ELR (cell line): ENCODE results near the gene FOXK2.
"Not testable (repeated sequence)": the region's sequence is repeated elsewhere in the genome, so short reads cannot be mapped to it uniquely, and the experiment has no call there.

ENCODE experiments used
- DNase-seq: peaks from one replicate; pipeline ENCODE4 v3.0.0-alpha.2; 2015; ENCODE audit warnings: low read depth

FOXK2 gene

DNA sequence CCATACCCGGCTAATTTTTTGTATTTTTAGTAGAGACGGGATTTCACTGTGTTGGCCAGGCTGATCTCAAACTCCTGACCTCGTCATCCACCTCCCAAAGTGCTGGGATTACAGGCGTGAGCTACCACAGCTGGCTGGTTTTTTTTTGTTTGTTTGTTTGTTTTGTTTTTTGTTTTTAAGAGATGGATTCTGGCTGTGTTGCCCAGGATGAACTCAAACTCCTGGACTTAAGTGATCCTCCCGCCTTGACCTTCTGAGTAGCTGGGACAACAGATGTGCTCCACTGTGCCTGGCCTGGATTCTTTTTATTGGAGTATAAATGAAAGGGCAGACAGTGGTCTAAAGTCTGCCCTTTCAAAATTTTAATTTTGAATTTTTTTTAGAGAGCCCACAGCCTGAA lies 44.7 kb downstream of the FOXK2 start:
- DNase-seq, result no peak

DNA sequence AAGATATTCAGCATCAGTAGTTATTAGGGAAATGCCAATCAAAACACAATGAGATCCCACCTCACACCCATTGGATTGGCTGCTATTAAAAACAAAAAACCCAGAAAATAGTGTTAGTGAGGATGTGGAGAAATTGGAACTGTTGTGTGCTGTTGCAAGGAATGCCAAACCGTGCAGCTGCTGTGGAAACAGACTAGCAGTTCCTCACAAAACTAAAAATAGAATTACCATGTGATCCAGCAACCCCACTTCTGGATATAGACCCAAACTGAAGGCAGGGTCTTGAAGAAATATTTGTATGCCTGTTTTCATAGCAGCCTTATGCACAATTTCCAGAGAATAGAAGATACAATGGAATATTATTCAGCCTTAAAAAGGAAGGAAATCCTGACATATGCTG lies 46.0 kb downstream of the FOXK2 start:
- no peak for DNase-seq

DNA sequence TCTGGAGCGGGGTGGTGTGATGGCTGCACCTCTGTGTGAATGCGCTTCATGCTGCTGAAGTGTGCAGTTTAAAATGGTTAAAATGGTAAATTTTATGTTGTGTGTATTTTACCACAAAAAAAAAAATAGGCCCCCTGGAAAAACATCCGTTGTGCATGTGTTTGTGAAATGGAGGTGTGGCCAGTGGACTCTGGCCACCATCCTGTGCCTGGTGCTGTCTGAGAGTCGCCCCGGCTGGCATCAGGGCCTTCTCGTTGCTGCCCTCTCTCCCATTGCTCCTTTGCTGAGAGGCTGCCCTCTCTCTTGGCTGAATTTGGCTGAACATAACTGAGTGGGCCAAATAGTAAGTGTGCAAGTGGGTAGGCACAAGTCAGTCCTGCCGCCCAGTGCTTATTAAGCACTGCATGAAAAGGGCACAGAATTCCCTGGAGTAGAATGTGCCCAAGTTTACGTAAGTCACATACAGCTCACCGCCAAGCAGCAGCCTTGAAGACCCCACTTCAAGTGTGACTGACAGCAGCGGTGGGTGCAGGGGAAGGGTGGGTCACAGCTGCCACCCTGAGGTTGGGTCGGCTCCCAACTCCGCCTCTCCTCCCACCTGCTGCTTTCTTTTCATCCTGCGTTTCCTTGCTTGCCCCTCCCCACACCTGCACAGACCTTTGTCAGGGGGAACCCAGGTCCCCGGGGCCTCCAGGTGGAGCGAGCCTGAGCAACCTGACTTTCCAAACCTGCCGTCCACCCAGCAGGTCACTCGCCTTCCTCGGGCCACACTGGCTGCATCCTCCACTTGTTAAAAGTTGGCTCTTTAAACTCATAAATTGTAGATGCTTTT lies 46.8 kb downstream of the FOXK2 start:
- DNase-seq, result no peak

DNA sequence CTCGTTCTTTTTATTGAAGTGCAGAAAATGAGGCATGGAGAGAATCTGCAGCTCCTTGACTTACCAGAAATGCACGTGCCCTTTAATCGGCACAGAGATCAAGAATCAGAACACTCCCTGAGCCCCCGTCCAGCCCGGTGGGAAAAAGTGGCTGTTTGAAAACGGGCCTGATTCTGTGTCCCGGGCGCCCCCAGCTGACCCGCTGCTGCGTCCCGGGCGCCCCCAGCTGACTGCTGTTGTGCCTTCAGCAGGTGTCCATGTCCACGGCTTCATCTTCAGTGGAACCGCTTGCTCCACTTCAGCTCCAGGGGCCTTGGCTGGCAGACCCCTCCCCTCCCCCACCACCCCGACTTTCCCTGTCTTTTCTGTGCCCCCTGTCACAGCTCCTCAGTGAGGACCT lies 47.8 kb downstream of the FOXK2 start:
- no peak for DNase-seq

DNA sequence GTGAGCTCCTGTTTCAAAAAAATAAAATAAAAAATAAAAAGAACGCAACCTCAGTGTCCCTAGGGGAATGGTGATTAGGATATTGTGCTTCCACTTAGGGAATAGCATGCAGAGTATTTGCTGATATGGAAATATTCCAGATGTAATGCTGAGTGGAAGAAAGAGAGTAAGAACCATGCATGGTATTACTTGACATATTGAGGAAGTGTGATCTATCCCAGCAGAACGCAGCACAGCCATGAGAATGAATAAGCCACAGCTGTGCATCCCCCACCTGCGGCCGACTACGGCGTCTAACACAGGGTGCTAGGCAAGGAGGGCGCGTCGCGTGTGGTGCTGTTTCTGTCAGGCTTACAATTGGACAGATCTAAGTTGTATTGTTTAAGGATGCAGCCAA lies 49.5 kb downstream of the FOXK2 start:
- DNase-seq, result no peak

- no peak for DNase-seq
These were observed 50.1 kb downstream of the FOXK2 start for GRCh38 chr17:82569621-82570020.

GRCh38 chr17:82570277-82570676 lies 50.7 kb downstream of the FOXK2 start:
- DNase-seq, result no peak

GRCh38 chr17:82571855-82572254 lies 52.3 kb downstream of the FOXK2 start:
- DNase-seq, result no peak

DNA sequence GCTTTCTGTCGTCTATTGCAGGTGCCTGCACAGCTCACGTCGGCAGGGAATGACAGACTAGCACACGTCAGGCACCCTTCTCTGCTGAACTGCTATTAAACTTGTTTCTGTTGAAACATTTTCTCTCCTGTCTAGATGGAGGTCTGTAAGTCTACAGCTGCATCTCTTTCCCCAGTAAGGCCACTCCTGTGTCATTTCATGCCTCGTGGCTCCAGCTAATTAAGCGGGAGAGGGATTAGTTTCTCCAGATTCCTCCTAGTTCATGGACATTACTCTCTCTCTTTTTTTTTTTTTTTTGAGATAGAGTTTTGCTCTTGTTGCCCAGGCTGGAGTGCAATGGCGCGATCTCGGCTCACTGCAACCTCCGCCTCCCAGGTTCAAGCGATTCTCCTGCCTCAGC lies 54.5 kb downstream of the FOXK2 start:
- DNase-seq, result no peak

- not testable (repeated sequence) for DNase-seq
These were observed 56.2 kb downstream of the FOXK2 start for GRCh38 chr17:82575581-82576221.

GRCh38 chr17:82577300-82577699 lies 57.8 kb downstream of the FOXK2 start:
- DNase-seq, result no peak

DNA sequence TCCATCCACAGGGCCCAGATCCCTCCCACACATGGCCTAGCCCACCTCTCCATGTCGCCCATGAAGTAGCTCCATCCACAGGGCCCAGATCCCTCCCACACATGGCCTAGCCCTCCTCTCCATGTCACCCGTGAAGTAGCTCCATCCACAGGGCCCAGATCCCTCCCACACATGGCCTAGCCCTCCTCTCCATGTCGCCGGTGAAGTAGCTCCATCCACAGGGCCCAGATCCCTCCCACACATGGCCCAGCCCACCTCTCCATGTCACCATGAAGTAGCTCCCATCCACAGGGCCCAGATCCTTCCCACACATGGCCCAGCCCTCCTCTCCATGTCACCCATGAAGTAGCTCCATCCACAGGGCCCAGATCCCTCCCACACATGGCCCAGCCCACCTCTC lies 60.4 kb downstream of the FOXK2 start:
- not testable (repeated sequence) for DNase-seq

DNA sequence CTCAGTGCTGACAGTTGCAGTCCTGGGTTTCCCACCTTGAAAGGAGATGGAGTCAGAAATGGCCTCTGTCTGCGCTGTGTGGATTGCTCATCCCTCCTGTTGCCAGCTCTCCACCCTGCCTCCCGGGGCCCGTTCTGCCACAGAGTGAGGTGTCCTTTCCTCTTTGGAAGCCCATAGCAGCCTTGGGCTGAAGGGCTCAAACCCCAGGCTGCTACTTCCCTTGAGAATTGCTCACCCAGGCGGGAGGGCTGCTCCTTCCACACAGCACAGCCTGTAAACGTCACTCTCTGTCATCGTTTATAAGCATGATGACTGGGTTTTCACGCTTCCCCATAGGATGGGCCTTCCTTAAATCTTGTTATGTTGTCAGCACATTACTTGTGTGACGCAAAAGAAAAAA lies 62.7 kb downstream of the FOXK2 start:
- peak; percentile 93 for DNase-seq

GRCh38 chr17:82582709-82583108 lies 63.2 kb downstream of the FOXK2 start:
- DNase-seq, result no peak

- no peak for DNase-seq
These were observed 64.2 kb downstream of the FOXK2 start for GRCh38 chr17:82583720-82584234.

DNA sequence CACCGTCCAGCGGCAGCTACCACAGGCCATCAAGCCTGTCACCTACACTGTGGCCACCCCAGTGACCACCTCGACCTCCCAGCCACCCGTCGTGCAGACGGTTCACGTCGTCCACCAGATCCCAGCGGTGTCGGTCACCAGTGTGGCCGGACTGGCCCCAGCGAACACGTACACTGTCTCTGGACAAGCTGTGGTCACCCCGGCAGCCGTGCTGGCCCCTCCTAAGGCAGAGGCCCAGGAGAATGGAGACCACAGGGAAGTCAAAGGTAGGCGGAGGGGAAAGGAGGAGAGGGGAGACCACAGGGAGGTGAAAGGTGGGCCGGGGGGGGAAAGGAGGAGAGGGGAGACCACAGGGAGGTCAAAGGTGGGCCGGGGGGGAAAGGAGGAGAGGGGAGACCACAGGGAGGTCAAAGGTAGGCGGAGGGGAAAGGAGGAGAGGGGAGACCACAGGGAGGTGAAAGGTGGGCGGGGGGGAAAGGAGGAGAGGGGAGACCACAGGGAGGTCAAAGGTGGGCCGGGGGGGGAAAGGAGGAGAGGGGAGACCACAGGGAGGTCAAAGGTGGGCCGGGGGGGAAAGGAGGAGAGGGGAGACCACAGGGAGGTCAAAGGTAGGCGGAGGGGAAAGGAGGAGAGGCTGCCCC lies 66.5 kb downstream of the FOXK2 start:
- DNase-seq, result not testable (repeated sequence)

GRCh38 chr17:82586576-82587233 lies 67.2 kb downstream of the FOXK2 start:
- DNase-seq, result no peak

DNA sequence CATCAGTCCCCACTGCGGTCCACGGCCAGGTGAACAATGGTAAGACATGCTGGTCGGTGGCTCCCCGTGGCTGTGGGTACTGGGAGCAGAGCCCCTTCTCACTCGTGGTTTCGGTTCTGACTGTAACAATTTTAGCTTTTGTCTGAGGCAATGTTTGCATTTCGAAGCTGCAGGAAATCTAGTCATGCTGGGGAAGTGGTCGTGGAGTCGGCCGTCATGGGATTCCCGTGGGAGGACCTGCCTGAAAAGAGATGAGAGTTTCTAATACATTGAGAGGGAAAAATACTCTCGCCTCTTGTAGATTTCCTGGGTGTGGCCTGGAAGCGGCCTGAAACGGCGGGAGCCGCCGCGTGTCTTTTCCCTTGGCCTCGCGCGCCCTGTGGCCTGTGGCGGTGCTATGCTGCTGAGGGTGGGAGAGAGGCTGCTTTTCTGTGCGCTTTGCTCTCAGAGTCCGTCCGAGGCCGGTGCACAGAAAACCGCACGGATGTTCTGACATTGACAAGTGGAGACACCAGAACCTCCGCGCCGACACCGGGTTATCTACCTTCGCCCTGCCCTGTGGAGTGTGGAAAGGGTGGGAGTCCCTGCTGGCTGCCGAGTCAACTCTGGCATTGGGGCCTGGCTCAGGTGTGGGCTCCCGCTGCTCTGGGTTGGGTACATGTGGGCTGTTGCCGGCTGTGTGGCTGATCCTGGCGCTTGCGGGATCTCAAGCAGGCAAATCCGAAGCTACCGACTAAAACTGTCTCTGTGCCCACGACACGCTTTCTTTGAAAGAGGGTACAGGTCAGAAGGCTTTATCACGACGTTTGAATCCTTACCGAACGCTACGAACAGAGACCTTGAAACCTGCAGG lies 67.9 kb downstream of the FOXK2 start:
- DNase-seq, result no peak

DNA sequence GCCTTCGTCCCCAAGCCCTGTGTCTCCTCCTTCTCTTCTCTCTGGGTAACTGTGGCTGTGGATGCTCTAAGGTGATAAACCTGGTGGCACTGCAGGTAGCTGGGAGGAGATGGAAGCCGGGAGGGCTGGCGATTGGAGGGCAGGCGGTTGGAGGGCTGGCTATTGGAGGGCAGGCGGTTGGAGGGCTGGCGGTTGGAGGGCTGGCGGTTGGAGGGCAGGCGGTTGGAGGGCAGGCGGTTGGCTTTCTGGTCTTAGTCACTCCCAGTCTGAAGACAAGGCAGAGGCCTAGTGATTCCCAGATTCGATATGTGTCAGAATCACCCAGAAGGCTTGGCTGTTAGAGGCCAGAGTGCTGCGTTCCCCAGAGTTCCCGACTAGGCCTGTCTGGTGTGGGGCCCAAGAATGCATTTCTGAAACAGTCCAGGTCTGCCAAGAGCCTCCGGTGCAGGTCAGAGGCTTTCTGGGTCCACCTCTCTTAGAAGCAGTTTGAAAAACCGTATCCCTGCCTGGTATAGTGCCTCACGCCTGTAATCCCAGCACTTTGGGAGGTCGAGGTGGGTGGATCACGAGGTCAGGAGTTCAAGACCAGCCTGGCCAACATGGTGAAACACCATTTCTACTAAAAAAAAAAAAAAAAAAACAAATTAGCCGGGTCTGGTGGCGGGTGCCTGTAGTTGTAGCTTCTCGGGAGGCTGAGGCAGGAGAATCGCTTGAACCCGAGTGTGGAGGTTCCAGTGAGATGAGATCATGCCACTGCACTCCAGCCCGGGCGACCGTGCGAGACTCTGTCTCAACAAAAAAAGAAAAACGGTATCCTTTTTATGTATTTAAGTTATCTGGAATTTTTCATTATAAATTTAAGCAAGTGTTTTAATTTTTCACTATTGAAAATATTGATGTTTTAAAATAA lies 69.0 kb downstream of the FOXK2 start:
- no peak for DNase-seq

DNA sequence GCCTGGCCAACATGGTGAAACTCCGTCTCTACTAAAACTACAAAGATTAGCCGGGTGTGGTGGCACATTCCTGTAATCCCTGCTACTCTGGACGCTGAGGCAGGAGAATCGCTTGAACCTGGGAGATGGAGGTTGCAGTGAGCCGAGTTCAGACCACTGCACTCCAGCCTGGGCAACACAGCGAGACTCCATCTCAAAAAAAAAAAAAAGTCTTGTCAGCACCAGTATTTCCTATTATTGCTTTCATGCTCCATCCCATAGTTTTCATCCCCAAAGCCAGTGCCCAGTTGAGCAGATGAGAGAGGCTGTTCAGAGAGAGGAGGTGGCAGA lies 70.3 kb downstream of the FOXK2 start:
- no peak for DNase-seq

- DNase-seq, result no peak
These were observed 70.7 kb downstream of the FOXK2 start for GRCh38 chr17:82590216-82590615.
